ENCODE data around the gene PLA1A. TPM values are rescaled to one million over a fixed set of nuclear protein-coding genes. Genes with fewer than 3 reads are reported as not detected.

PLA1A gene
- polyA plus RNA-seq, 3 donors: 0.36 TPM; not detected in 2

DNA sequence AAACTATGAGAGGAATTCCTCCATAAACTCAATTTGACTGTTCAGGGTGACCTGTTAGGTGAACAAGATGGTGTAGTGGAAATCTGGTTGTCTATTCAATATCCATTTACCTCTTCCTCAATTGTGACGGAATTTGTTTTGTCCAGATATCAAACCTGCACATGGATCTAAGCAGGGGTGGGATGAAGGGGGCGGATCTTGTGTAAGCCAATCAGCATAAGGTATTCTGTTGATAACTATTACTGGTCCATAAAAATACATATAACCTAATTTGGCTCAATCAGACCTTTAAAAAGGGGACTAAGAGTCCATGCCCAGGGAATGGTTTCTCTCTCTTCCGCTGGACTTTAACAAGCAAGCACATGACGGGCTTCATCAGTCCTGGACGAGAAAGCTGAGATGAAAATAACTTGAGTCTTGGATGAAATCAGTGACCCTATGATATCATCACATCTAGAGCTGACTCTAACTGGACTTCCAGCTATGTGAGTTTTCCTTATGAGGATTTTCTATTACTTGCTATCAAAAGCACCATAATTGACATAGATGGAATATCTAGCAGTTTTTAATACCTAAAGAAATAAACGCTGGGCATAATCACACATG lies 68.4 kb downstream of the PLA1A start:
- Histone ChIP-seq H3K36me3 (replicated peaks in 1 of 2; ENCODE audit: control insufficient read depth in 1 of 2, insufficient read depth in 2 of 2, low read length in 2 of 2) (peaks cover 35 to 45% of the 10 kb centered on the region in 2 donors), H2AFZ (ENCODE audit: insufficient read depth, low read depth, low read length, poor library complexity, severe bottlenecking) (no peak overlapping the region), H3K79me2 (ENCODE audit: insufficient read depth, low read length) (no peaks in the 10 kb centered on the region), H3K9me3 (replicated peaks in 1 of 2; ENCODE audit: control insufficient read depth in 1 of 2, insufficient read depth in 1 of 2, low read length in 2 of 2) (no peaks in the 10 kb centered on the region), H3K27me3 (ENCODE audit: control insufficient read depth in 2 of 2, insufficient read depth in 2 of 2, low read length in 2 of 2) (no peaks in the 10 kb centered on the region), H3K9ac (ENCODE audit: insufficient read depth, low read length, poor library complexity, severe bottlenecking) (no peak overlapping the region), H3K4me3 (replicated peaks in 1 of 3; ENCODE audit: low read depth in 2 of 3, low read length in 3 of 3) (no peak overlapping the region), H3K27ac (ENCODE audit: low read depth in 1 of 2, low read length in 2 of 2) (no peak overlapping the region), H4K20me1 (ENCODE audit: insufficient read depth, low read length) (no peaks in the 10 kb centered on the region), H3K4me1 (ENCODE audit: control insufficient read depth in 1 of 2, insufficient read depth in 2 of 2, low read length in 2 of 2) (peaks cover 3 to 9% of the 10 kb centered on the region in 2 donors), H3K4me2 (replicated peaks; ENCODE audit: extremely low read depth, low read length, poor library complexity, severe bottlenecking) (no peak overlapping the region)
- WGBS (ENCODE audit: insufficient coverage): no CpG with 5 or more reads among the region's 6 CpGs
- no peak for TF ChIP-seq CTCF (IDR thresholded peaks at IDR 0.05)
- peaks cover 10% of the 10 kb centered on the region for H3K4me1 Mint-ChIP-seq
- H3K9me3 Mint-ChIP-seq: no peaks in the 10 kb centered on the region
- intact Hi-C loops (cut with micrococcal nuclease): no loop called here
- H3K4me3 Mint-ChIP-seq: no peak overlapping the region
- H3K36me3 Mint-ChIP-seq: peaks cover 36 to 40% of the 10 kb centered on the region in 2 donors
- peaks cover 0 to 2% (median 0%) of the 10 kb centered on the region in 3 donors for H3K27me3 Mint-ChIP-seq (ENCODE audit: low read depth in 3 of 3)
- peak overlapping the region in 1 of 7 donors; percentile 45 for H3K27ac Mint-ChIP-seq
- DNase-seq: no peak

DNA sequence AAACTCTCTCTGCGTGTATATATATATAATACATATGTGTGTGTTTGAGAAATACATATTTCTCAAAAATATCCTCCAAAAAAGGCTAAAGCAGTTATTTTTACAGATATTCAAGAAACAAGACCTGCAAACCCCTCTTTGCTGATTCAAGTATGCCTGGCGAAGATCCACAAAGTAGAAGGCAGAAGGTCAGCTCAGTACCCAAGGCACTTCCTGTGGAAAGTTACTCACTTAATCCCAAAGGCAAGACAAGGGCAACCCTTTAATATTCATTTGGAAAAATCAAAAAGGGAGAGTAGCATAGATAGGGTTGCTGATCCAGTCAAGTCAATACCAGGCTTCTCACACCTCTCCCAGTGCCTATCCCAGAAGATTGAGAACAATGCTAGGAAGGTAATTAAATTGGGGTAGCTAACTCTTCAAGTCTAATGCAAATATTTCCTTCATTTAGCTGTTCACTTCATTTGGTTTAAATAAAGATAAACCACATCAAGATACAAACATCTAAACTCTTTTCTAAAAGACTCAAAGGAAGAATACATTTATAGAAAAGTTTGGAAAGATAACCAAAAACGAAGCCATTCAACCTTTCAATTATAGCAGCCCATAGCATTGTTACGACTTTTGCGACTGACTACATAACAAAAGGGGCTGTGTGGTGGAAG lies 72.4 kb downstream of the PLA1A start:
- H4K20me1 ChIP-seq (ENCODE audit: insufficient read depth, low read length): no peaks in the 10 kb centered on the region
- no peak overlapping the region for H2AFZ ChIP-seq (ENCODE audit: insufficient read depth, low read depth, low read length, poor library complexity, severe bottlenecking)
- H3K9me3 ChIP-seq (replicated peaks in 1 of 2; ENCODE audit: control insufficient read depth in 1 of 2, insufficient read depth in 1 of 2, low read length in 2 of 2): no peaks in the 10 kb centered on the region
- peak overlapping the region in 1 of 2 donors; percentile 22 for H3K27ac ChIP-seq (ENCODE audit: low read depth in 1 of 2, low read length in 2 of 2)
- H3K4me1 ChIP-seq (ENCODE audit: control insufficient read depth in 1 of 2, insufficient read depth in 2 of 2, low read length in 2 of 2): peaks cover 0 to 1% of the 10 kb centered on the region in 2 donors
- Mint-ChIP-seq H3K4me3 (no peak overlapping the region), H3K27ac (peak overlapping the region in 1 of 7 donors; percentile 34), H3K36me3 (peaks cover 71 to 74% of the 10 kb centered on the region in 2 donors), H3K4me1 (peaks cover under 1% of the 10 kb centered on the region), H3K9me3 (no peaks in the 10 kb centered on the region), H3K27me3 (ENCODE audit: low read depth in 3 of 3) (no peaks in the 10 kb centered on the region)
- H3K4me2 ChIP-seq (replicated peaks; ENCODE audit: extremely low read depth, low read length, poor library complexity, severe bottlenecking): no peak overlapping the region
- no peaks in the 10 kb centered on the region for H3K27me3 ChIP-seq (ENCODE audit: control insufficient read depth in 2 of 2, insufficient read depth in 2 of 2, low read length in 2 of 2)
- no peak for TF ChIP-seq CTCF (IDR thresholded peaks at IDR 0.05)
- H3K4me3 ChIP-seq (replicated peaks in 1 of 3; ENCODE audit: low read depth in 2 of 3, low read length in 3 of 3): no peak overlapping the region
- intact Hi-C loops (cut with micrococcal nuclease): loop anchor here in 1 of 2 donors (10.0 kb wide), 1 partner anchor 205 kb away; the partner anchor contains the start of genes POGLUT1 and TMEM39A
- H3K9ac ChIP-seq (ENCODE audit: insufficient read depth, low read length, poor library complexity, severe bottlenecking): no peak overlapping the region
- H3K36me3 ChIP-seq (replicated peaks in 1 of 2; ENCODE audit: control insufficient read depth in 1 of 2, insufficient read depth in 2 of 2, low read length in 2 of 2): peaks cover 73 to 85% of the 10 kb centered on the region in 2 donors
- H3K79me2 ChIP-seq (ENCODE audit: insufficient read depth, low read length): peaks cover 16% of the 10 kb centered on the region
- WGBS (ENCODE audit: insufficient coverage): 100% methylated on average over 1 of the region's 5 CpGs
- DNase-seq: no peak
